ENCODE measurements around the gene USP6NL. TPM values are rescaled to one million over a fixed set of nuclear protein-coding genes. Genes with fewer than 3 reads are reported as not detected.
A peak's percentile ranks its signal among the peaks of the same experiment; 100 is the strongest.

USP6NL gene
- 15.2 and 17.2 TPM in 2 replicates for total RNA-seq (2014; rRNA removed; shearing (Covaris generic))

GRCh38 chr10:11611248-11612020, at the start of gene USP6NL:
USP6NL (minus strand) TSS chr10:11611650; CDS start chr10:11597634, 14,016 bp downstream.
- peak; percentile 77 to 79 for DNase-seq
- H3K27ac ChIP-seq: peak within 1 kb of the TSS; percentile 56; the same call in 1 of the 2 replicates

GRCh38 chr10:11658801-11659368, 47.4 kb upstream of the USP6NL start:
- Histone ChIP-seq H3K27ac (no peak overlapping the region), H3K27me3 (no peaks in the 10 kb centered on the region), H3K4me1 (peaks cover 4% of the 10 kb centered on the region), H3K36me3 (no peaks in the 10 kb centered on the region), H3K4me3 (no peak overlapping the region), H3K9me3 (replicated peaks) (no peaks in the 10 kb centered on the region)
- no peak for DNase-seq

More at GRCh38 chr10:11611248-11612020, at the start of gene USP6NL:
- Histone ChIP-seq H3K4me3 (peak within 1 kb of the TSS; percentile 100), H3K27me3 (no peaks in the 10 kb centered on the region), H3K36me3 (no peaks in the 10 kb centered on the region), H3K9me3 (replicated peaks) (no peaks in the 10 kb centered on the region), H3K4me1 (no peaks in the 10 kb centered on the region)

GRCh38 chr10:11655836-11656235, 44.4 kb upstream of the USP6NL start:
- H3K27me3 ChIP-seq: no peaks in the 10 kb centered on the region
- DNase-seq: no peak
- no peak overlapping the region for H3K4me3 ChIP-seq
- no peaks in the 10 kb centered on the region for H3K4me1 ChIP-seq
- no peaks in the 10 kb centered on the region for H3K9me3 ChIP-seq (replicated peaks)
- H3K36me3 ChIP-seq: no peaks in the 10 kb centered on the region
- no peak overlapping the region for H3K27ac ChIP-seq

GRCh38 chr10:11654659-11655058, 43.2 kb upstream of the USP6NL start:
- Histone ChIP-seq H3K27me3 (no peaks in the 10 kb centered on the region), H3K4me3 (no peak overlapping the region), H3K27ac (no peak overlapping the region), H3K36me3 (no peaks in the 10 kb centered on the region), H3K4me1 (no peaks in the 10 kb centered on the region), H3K9me3 (replicated peaks) (no peaks in the 10 kb centered on the region)
- no peak for DNase-seq

- H3K4me3 ChIP-seq: no peak overlapping the region
- no peaks in the 10 kb centered on the region for H3K36me3 ChIP-seq
- H3K27ac ChIP-seq: no peak overlapping the region
- no peaks in the 10 kb centered on the region for H3K27me3 ChIP-seq
- no peaks in the 10 kb centered on the region for H3K4me1 ChIP-seq
- DNase-seq: no peak
- no peaks in the 10 kb centered on the region for H3K9me3 ChIP-seq (replicated peaks)
These were observed 42.5 kb upstream of the USP6NL start for GRCh38 chr10:11653758-11654471.

- Histone ChIP-seq H3K36me3 (no peaks in the 10 kb centered on the region), H3K27me3 (no peaks in the 10 kb centered on the region), H3K4me1 (no peaks in the 10 kb centered on the region), H3K9me3 (replicated peaks) (no peaks in the 10 kb centered on the region), H3K4me3 (no peak overlapping the region), H3K27ac (no peak overlapping the region)
- no peak for DNase-seq
These were observed 36.2 kb upstream of the USP6NL start for GRCh38 chr10:11647676-11648075.

GRCh38 chr10:11646450-11646849, 35.0 kb upstream of the USP6NL start:
- Histone ChIP-seq H3K9me3 (replicated peaks) (no peaks in the 10 kb centered on the region), H3K4me3 (no peak overlapping the region), H3K27me3 (no peaks in the 10 kb centered on the region), H3K27ac (no peak overlapping the region), H3K36me3 (no peaks in the 10 kb centered on the region), H3K4me1 (no peaks in the 10 kb centered on the region)
- no peak for DNase-seq

- Histone ChIP-seq H3K4me3 (no peak overlapping the region), H3K27me3 (no peaks in the 10 kb centered on the region), H3K9me3 (replicated peaks) (no peaks in the 10 kb centered on the region), H3K4me1 (no peaks in the 10 kb centered on the region), H3K36me3 (no peaks in the 10 kb centered on the region), H3K27ac (no peak overlapping the region)
- DNase-seq: no peak
These were observed 31.6 kb upstream of the USP6NL start for GRCh38 chr10:11643039-11643438.

GRCh38 chr10:11642566-11642965, 31.1 kb upstream of the USP6NL start:
- Histone ChIP-seq H3K27me3 (no peaks in the 10 kb centered on the region), H3K9me3 (replicated peaks) (no peaks in the 10 kb centered on the region), H3K27ac (no peak overlapping the region), H3K36me3 (no peaks in the 10 kb centered on the region), H3K4me3 (no peak overlapping the region), H3K4me1 (no peaks in the 10 kb centered on the region)
- DNase-seq: no peak

GRCh38 chr10:11639849-11640764, 28.7 kb upstream of the USP6NL start:
- Histone ChIP-seq H3K27ac (no peak overlapping the region), H3K4me3 (no peak overlapping the region), H3K9me3 (replicated peaks) (no peaks in the 10 kb centered on the region), H3K36me3 (no peaks in the 10 kb centered on the region), H3K27me3 (no peaks in the 10 kb centered on the region), H3K4me1 (no peaks in the 10 kb centered on the region)
- no peak for DNase-seq

GRCh38 chr10:11639362-11639761, 27.9 kb upstream of the USP6NL start:
- Histone ChIP-seq H3K4me1 (no peaks in the 10 kb centered on the region), H3K36me3 (no peaks in the 10 kb centered on the region), H3K27me3 (no peaks in the 10 kb centered on the region), H3K4me3 (no peak overlapping the region), H3K9me3 (replicated peaks) (no peaks in the 10 kb centered on the region), H3K27ac (no peak overlapping the region)
- DNase-seq: no peak

GRCh38 chr10:11638055-11638698, 26.7 kb upstream of the USP6NL start:
- no peak overlapping the region for H3K4me3 ChIP-seq
- no peak for DNase-seq
- no peaks in the 10 kb centered on the region for H3K27me3 ChIP-seq
- H3K9me3 ChIP-seq (replicated peaks): no peaks in the 10 kb centered on the region
- no peaks in the 10 kb centered on the region for H3K4me1 ChIP-seq
- no peak overlapping the region for H3K27ac ChIP-seq
- H3K36me3 ChIP-seq: no peaks in the 10 kb centered on the region

- Histone ChIP-seq H3K27me3 (no peaks in the 10 kb centered on the region), H3K27ac (no peak overlapping the region), H3K4me1 (no peaks in the 10 kb centered on the region), H3K36me3 (no peaks in the 10 kb centered on the region), H3K4me3 (no peak overlapping the region), H3K9me3 (replicated peaks) (no peaks in the 10 kb centered on the region)
- no peak for DNase-seq
These were observed 25.4 kb upstream of the USP6NL start for GRCh38 chr10:11636697-11637303.

Measured in SJCRH30 (cell line).